ENCODE data around the gene GMEB1. TPM values are rescaled to one million over a fixed set of nuclear protein-coding genes. Genes with fewer than 3 reads are reported as not detected.

The GMEB1 gene
- total and polyA plus RNA-seq, 2 donors (not counting 3 experiments of a cell fraction or from before 2014, with no cell fraction given) = 8.1 to 16.0 TPM

GRCh38 chr1:28718166-28718565, 49.6 kb downstream of the GMEB1 start:
- no peak for FAIRE-seq
- no TSS peak for BruUV-seq (replicated peaks)
- CTCF ChIA-PET = interaction anchor here (0.9 to 1.8 kb wide), 2 partner anchors 18 to 159 kb away, joined by 3 to 11 read pairs; partner anchors contain the start of gene YTHDF2

More at GRCh38 chr1:28718166-28718565, 49.6 kb downstream of the GMEB1 start:
- Histone ChIP-seq H3K9me3 (replicated peaks; ENCODE audit: control insufficient read depth, insufficient read depth, low read length) (no peaks in the 10 kb centered on the region), H3K9me1 (replicated peaks; ENCODE audit: control insufficient read depth, extremely low read depth, insufficient read depth, low read length) (no peaks in the 10 kb centered on the region), H3K4me2 (ENCODE audit: insufficient read depth, low read length) (no peak overlapping the region), H3K79me2 (ENCODE audit: control insufficient read depth, insufficient read depth, low read length) (no peaks in the 10 kb centered on the region), H3K4me1 (ENCODE audit: control insufficient read depth, extremely low read depth, insufficient read depth, low read length) (no peaks in the 10 kb centered on the region), H3K27ac (ENCODE audit: insufficient read depth, low read depth, low read length) (no peak overlapping the region), H3K4me3 (replicated peaks in 1 of 3; ENCODE audit: insufficient read depth in 1 of 3, low read depth in 1 of 3, low read length in 3 of 3) (no peak overlapping the region), H2AFZ (ENCODE audit: low read depth, low read length) (no peak overlapping the region), H3K9ac (replicated peaks; ENCODE audit: extremely low read depth, insufficient read depth, low read length) (no peak overlapping the region), H3K27me3 (ENCODE audit: control insufficient read depth in 2 of 2, insufficient read depth in 2 of 2, low read length in 2 of 2) (no peaks in the 10 kb centered on the region), H4K20me1 (replicated peaks; ENCODE audit: control insufficient read depth, extremely low read depth, insufficient read depth, low read length) (no peaks in the 10 kb centered on the region), H3K36me3 (ENCODE audit: control insufficient read depth in 2 of 2, extremely low read depth in 1 of 2, insufficient read depth in 2 of 2, low read length in 2 of 2) (peaks cover 0 to 9% of the 10 kb centered on the region in 2 experiments)
- DNase-seq (ENCODE audit: low read depth, low spot score) = no peak
- intact Hi-C loops (cut with micrococcal nuclease) = no loop called here
- POLR2A ChIA-PET = interaction anchor here (1.0 kb wide), 1 partner anchor 70 kb away, joined by 5 read pairs; the partner anchor contains the start of gene RNU11
- dilution Hi-C loops (cut with MboI; ENCODE audit: extremely low pct_ligation_motif_present, low sequenced_read_pairs) = no loop called here
- TF ChIP-seq POLR2A (IDR thresholded peaks at IDR 0.05; ENCODE audit: low read depth, low read length) (no peak), MYC (IDR thresholded peaks at IDR 0.05; ENCODE audit: low read depth, low read length) (no peak), EZH2 (IDR thresholded peaks at IDR 0.05; ENCODE audit: borderline replicate concordance, low read depth, low read length, severe bottlenecking) (no peak), MAX (IDR thresholded peaks at IDR 0.05; ENCODE audit: insufficient read depth, insufficient read length) (no peak), FOS (IDR thresholded peaks at IDR 0.05; ENCODE audit: borderline replicate concordance, insufficient read depth, low read length) (no peak), GATA2 (IDR thresholded peaks at IDR 0.05; ENCODE audit: insufficient read depth, insufficient read length, low read depth, low read length) (no peak), JUN (IDR thresholded peaks at IDR 0.05; ENCODE audit: borderline replicate concordance, insufficient read depth, insufficient read length, low read depth) (no peak), POLR2AphosphoS5 (IDR thresholded peaks at IDR 0.05; ENCODE audit: insufficient read depth, low read depth, low read length) (no peak)
- TF ChIP-seq, protein P1, sequence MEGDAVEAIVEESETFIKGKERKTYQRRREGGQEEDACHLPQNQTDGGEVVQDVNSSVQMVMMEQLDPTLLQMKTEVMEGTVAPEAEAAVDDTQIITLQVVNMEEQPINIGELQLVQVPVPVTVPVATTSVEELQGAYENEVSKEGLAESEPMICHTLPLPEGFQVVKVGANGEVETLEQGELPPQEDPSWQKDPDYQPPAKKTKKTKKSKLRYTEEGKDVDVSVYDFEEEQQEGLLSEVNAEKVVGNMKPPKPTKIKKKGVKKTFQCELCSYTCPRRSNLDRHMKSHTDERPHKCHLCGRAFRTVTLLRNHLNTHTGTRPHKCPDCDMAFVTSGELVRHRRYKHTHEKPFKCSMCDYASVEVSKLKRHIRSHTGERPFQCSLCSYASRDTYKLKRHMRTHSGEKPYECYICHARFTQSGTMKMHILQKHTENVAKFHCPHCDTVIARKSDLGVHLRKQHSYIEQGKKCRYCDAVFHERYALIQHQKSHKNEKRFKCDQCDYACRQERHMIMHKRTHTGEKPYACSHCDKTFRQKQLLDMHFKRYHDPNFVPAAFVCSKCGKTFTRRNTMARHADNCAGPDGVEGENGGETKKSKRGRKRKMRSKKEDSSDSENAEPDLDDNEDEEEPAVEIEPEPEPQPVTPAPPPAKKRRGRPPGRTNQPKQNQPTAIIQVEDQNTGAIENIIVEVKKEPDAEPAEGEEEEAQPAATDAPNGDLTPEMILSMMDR (IDR thresholded peaks at IDR 0.05; ENCODE audit: extremely low read depth in 1 of 2, insufficient read depth in 1 of 2, low read depth in 1 of 2, low read length in 2 of 2) = no peak
